Bone marrow (tissue), 2 donors: Measurements from ENCODE around the gene SPDYE2B.
"Not testable (repeated sequence)": the region's sequence is repeated elsewhere in the genome, so short reads cannot be mapped to it uniquely, and the experiment has no call there.

Source experiments
- DNase-seq, 2 donors: peaks; one replicate each; lab custom pipeline; 2025; lab: John Stamatoyannopoulos, UW

The SPDYE2B gene

GRCh38 chr7:102642691-102643090 is 7.4 kb upstream of the SPDYE2B start, which contains the start of gene UPK3BL1:
TSS of gene UPK3BL1 (minus strand) at chr7:102642791. CDS start at chr7:102642741, 50 bp downstream.
- DNase-seq: not testable (repeated sequence)

GRCh38 chr7:102643404-102643803 is 6.7 kb upstream of the SPDYE2B start:
- not testable (repeated sequence) for DNase-seq

GRCh38 chr7:102647813-102648212 is 2.3 kb upstream of the SPDYE2B start:
- not testable (repeated sequence) for DNase-seq

- DNase-seq: not testable (repeated sequence)
Measured at GRCh38 chr7:102664765-102665164, 14.6 kb downstream of the SPDYE2B start.

GRCh38 chr7:102666850-102667249 is 16.7 kb downstream of the SPDYE2B start:
- not testable (repeated sequence) for DNase-seq

- DNase-seq: not testable (repeated sequence)
Measured at GRCh38 chr7:102667523-102667922, 17.4 kb downstream of the SPDYE2B start.

GRCh38 chr7:102671166-102671955 is 21.2 kb downstream of the SPDYE2B start, which contains the start of gene POLR2J2:
TSS of gene POLR2J2 (minus strand) at chr7:102671663. CDS start at chr7:102671601, 62 bp downstream.
- DNase-seq: not testable (repeated sequence)

- DNase-seq: not testable (repeated sequence)
Measured at GRCh38 chr7:102671956-102672307, 21.8 kb downstream of the SPDYE2B start.

GRCh38 chr7:102673447-102674067 is 23.4 kb downstream of the SPDYE2B start:
- not testable (repeated sequence) for DNase-seq

GRCh38 chr7:102675545-102675944 is 25.4 kb downstream of the SPDYE2B start:
- not testable (repeated sequence) for DNase-seq

GRCh38 chr7:102680780-102681179 is 30.7 kb downstream of the SPDYE2B start:
- DNase-seq: not testable (repeated sequence)

GRCh38 chr7:102682560-102682959 is 32.4 kb downstream of the SPDYE2B start:
- DNase-seq: not testable (repeated sequence)

- not testable (repeated sequence) for DNase-seq
Measured at GRCh38 chr7:102688299-102689036, 38.3 kb downstream of the SPDYE2B start.

GRCh38 chr7:102689436-102690282 is 39.5 kb downstream of the SPDYE2B start:
- DNase-seq: not testable (repeated sequence)

GRCh38 chr7:102690602-102691001 is 40.5 kb downstream of the SPDYE2B start:
- not testable (repeated sequence) for DNase-seq

GRCh38 chr7:102694008-102694407 is 43.9 kb downstream of the SPDYE2B start:
- DNase-seq: not testable (repeated sequence)

- not testable (repeated sequence) for DNase-seq
Measured at GRCh38 chr7:102695033-102695552, 45.0 kb downstream of the SPDYE2B start.

GRCh38 chr7:102696009-102696408 is 45.9 kb downstream of the SPDYE2B start:
- not testable (repeated sequence) for DNase-seq

- not testable (repeated sequence) for DNase-seq
Measured at GRCh38 chr7:102697642-102698512, 47.8 kb downstream of the SPDYE2B start.
